Activated naive CD4-positive, alpha-beta T cell treated with anti-CD3 and anti-CD28 coated beads, Interleukin-2, amount 10 ng/mL, durations not matched to agents 7 days and 5 days (primary cell): ENCODE measurements around the gene OMP.

Source experiments
- CTCF ChIA-PET: fragments of 350-600 bp; sonication (Branson Sonifier 250); formaldehyde crosslinking; loops from one replicate; lab custom pipeline; 2021; ENCODE audit warnings: antibody characterized with exemption; lab: Charles Lee
- DNase-seq: peaks from one replicate; pipeline ENCODE4 v3.0.0-alpha.2; 2020
- H3K27ac Mint-ChIP-seq: one replicate; pipeline ENCODE4 v1.8.0; 2021; ENCODE audit warnings: mild to moderate bottlenecking, moderate library complexity, mixed read lengths
- H3K27me3 Mint-ChIP-seq: one replicate; pipeline ENCODE4 v1.8.0; 2021; ENCODE audit warnings: mild to moderate bottlenecking, mixed read lengths
- H3K36me3 Mint-ChIP-seq: one replicate; pipeline ENCODE4 v1.8.0; 2021; ENCODE audit warnings: mixed read lengths
- H3K4me1 Mint-ChIP-seq: one replicate; pipeline ENCODE4 v1.8.0; 2021; ENCODE audit warnings: mixed read lengths
- H3K4me3 Mint-ChIP-seq: one replicate; pipeline ENCODE4 v1.8.0; 2021; ENCODE audit warnings: mild to moderate bottlenecking, moderate library complexity, mixed read lengths
- H3K9me3 Mint-ChIP-seq: one replicate; pipeline ENCODE4 v1.8.0; 2021; ENCODE audit warnings: mixed read lengths

Gene OMP

DNA sequence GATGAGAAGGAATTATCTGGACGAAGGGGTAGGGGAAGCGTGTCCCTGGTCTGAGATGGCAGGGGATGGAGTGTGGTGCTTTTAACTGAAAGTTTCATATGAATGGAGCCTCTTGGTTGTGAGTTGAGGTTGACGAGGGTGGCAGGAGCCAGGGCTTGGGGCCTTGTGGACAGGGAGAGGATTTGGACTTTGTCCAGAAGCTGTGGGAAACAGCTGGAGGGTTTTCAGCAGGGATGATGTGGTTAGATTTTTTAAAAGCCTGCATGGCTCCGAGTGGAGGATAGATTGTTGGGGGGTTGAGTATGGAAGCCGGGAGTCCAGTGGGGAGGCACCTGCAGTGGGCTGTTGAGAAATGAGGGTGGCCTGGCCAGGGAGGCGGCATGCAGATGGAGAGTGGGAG, 50.2 kb downstream of the OMP start:
- CTCF ChIA-PET, result interaction anchor here (2.1 kb wide), 1 partner anchor 26 kb away, joined by 5 read pairs; no protein-coding TSS in a partner anchor
- H3K4me3 Mint-ChIP-seq, result no peak overlapping the region
- peaks cover 29% of the 10 kb centered on the region for H3K4me1 Mint-ChIP-seq
- peaks cover 30% of the 10 kb centered on the region for H3K27me3 Mint-ChIP-seq
- no peaks in the 10 kb centered on the region for H3K36me3 Mint-ChIP-seq
- DNase-seq, result no peak
- no peaks in the 10 kb centered on the region for H3K9me3 Mint-ChIP-seq
- H3K27ac Mint-ChIP-seq, result no peak overlapping the region
